Measurements from ENCODE around the gene SNX22. TPM values are rescaled to one million over a fixed set of nuclear protein-coding genes. Genes with fewer than 3 reads are reported as not detected.

Gene SNX22
- total and polyA plus RNA-seq, 4 donors = 2.2 to 37.4 (median 3.1) TPM

GRCh38 chr15:64112073-64112772 lies 39.3 kb upstream of the SNX22 start:
- Histone ChIP-seq H3K4me1 (ENCODE audit: control insufficient read depth in 4 of 4, insufficient read depth in 4 of 4, low read length in 3 of 4) (peaks cover 14 to 65% (median 51%) of the 10 kb centered on the region in 4 donors), H3K9me3 (ENCODE audit: control insufficient read depth in 4 of 4, low read length in 3 of 4) (no peaks in the 10 kb centered on the region), H3K4me3 (ENCODE audit: low read depth in 1 of 3, low read length in 3 of 3) (no peak overlapping the region), H3K27me3 (ENCODE audit: control insufficient read depth in 4 of 4, insufficient read depth in 4 of 4, low read length in 3 of 4) (no peaks in the 10 kb centered on the region), H3K27ac (ENCODE audit: low read depth in 1 of 2, low read length in 2 of 2) (peak overlapping the region; percentile 26 to 57), H3K36me3 (ENCODE audit: control insufficient read depth in 4 of 4, insufficient read depth in 3 of 4, low read depth in 1 of 4, low read length in 3 of 4) (peaks cover 2 to 22% (median 18%) of the 10 kb centered on the region in 4 donors), H3K9ac (ENCODE audit: low read depth in 1 of 2, low read length in 2 of 2) (no peak overlapping the region)
- no peak for DNase-seq (ENCODE audit: low spot score)
- WGBS = 26% methylated on average over 4 of the region's 4 CpGs
- TF ChIP-seq EGR1 (IDR thresholded peaks at IDR 0.05; ENCODE audit: low read depth in 2 of 2) (no peak), REST (IDR thresholded peaks at IDR 0.05) (no peak), HNF4A (conservative IDR thresholded peaks at IDR 0.05) (peak; percentile 64 to 84), GABPA (IDR thresholded peaks at IDR 0.05 in 1 of 2, conservative IDR thresholded peaks at IDR 0.05 in 1 of 2) (no peak), HNF4G (IDR thresholded peaks at IDR 0.05) (peak; percentile 20), SP1 (IDR thresholded peaks at IDR 0.05) (peak; percentile 70), FOXA2 (IDR thresholded peaks at IDR 0.05) (no peak), YY1 (IDR thresholded peaks at IDR 0.05) (no peak), ATF3 (IDR thresholded peaks at IDR 0.05) (no peak), NR2F2 (IDR thresholded peaks at IDR 0.05) (peak; percentile 28), RXRA (IDR thresholded peaks at IDR 0.05) (peak; percentile 64 to 80), RAD21 (IDR thresholded peaks at IDR 0.05) (peak in 1 of 2 donors; percentile 39), ZBTB33 (IDR thresholded peaks at IDR 0.05) (peak; percentile 23)

- Histone ChIP-seq H3K4me1 (ENCODE audit: control insufficient read depth in 4 of 4, insufficient read depth in 4 of 4, low read length in 3 of 4) (peaks cover 9 to 59% (median 46%) of the 10 kb centered on the region in 4 donors), H3K9ac (ENCODE audit: low read depth in 1 of 2, low read length in 2 of 2) (no peak overlapping the region), H3K27ac (ENCODE audit: low read depth in 1 of 2, low read length in 2 of 2) (peak overlapping the region in 1 of 2 donors; percentile 54), H3K36me3 (ENCODE audit: control insufficient read depth in 4 of 4, insufficient read depth in 3 of 4, low read depth in 1 of 4, low read length in 3 of 4) (peaks cover 2 to 27% (median 21%) of the 10 kb centered on the region in 4 donors), H3K9me3 (ENCODE audit: control insufficient read depth in 4 of 4, low read length in 3 of 4) (no peaks in the 10 kb centered on the region), H3K4me3 (ENCODE audit: low read depth in 1 of 3, low read length in 3 of 3) (no peak overlapping the region), H3K27me3 (ENCODE audit: control insufficient read depth in 4 of 4, insufficient read depth in 4 of 4, low read length in 3 of 4) (no peaks in the 10 kb centered on the region)
- WGBS = 84% methylated on average over 1 of the region's 1 CpG
- TF ChIP-seq TAF1 (conservative IDR thresholded peaks at IDR 0.05) (no peak), HNF4A (conservative IDR thresholded peaks at IDR 0.05) (peak in 1 of 2 donors; percentile 33), GABPA (IDR thresholded peaks at IDR 0.05 in 1 of 2, conservative IDR thresholded peaks at IDR 0.05 in 1 of 2) (no peak), CTCF (IDR thresholded peaks at IDR 0.05; ENCODE audit: low read depth, low read length, missing input control) (no peak), ZBTB33 (IDR thresholded peaks at IDR 0.05) (peak; percentile 17), NR2F2 (IDR thresholded peaks at IDR 0.05) (no peak), RXRA (IDR thresholded peaks at IDR 0.05) (peak; percentile 24), JUND (IDR thresholded peaks at IDR 0.05) (no peak)
- DNase-seq (ENCODE audit: low spot score) = no peak
Observed at GRCh38 chr15:64112904-64113303, 38.6 kb upstream of the SNX22 start.

All from liver (tissue), 9 donors.